Measurements from ENCODE around the gene PCDHA11. TPM values are rescaled to one million over a fixed set of nuclear protein-coding genes. Genes with fewer than 3 reads are reported as not detected.
"Not testable (repeated sequence)": the region's sequence is repeated elsewhere in the genome, so short reads cannot be mapped to it uniquely, and the experiment has no call there.

Gene PCDHA11
- total RNA-seq, 4 donors from 2014 or later: 0.26 to 2.1 (median 0.63) TPM

GRCh38 chr5:140835622-140836510, 32.9 kb upstream of the PCDHA11 start:
- Histone ChIP-seq H3K36me3 (no peaks in the 10 kb centered on the region), H3K27ac (no peak overlapping the region), H3K9me3 (peaks cover 0 to 9% of the 10 kb centered on the region in 2 donors), H3K27me3 (peaks cover 0 to 3% of the 10 kb centered on the region in 2 donors), H3K4me3 (no peak overlapping the region), H3K4me1 (no peaks in the 10 kb centered on the region)
- TF ChIP-seq CTCF (IDR thresholded peaks at IDR 0.05) (no peak), POLR2A (IDR thresholded peaks at IDR 0.05) (no peak)
- DNase-seq: no peak
- intact Hi-C loops (cut with DNase I; ENCODE audit: low total_unique reads): no loop called here

GRCh38 chr5:140840978-140841962, 27.5 kb upstream of the PCDHA11 start, which contains the start of gene PCDHA8:
PCDHA8 (plus strand) TSS chr5:140841187; CDS start chr5:140841322, 135 bp downstream.
- TF ChIP-seq POLR2A (IDR thresholded peaks at IDR 0.05) (no peak), CTCF (IDR thresholded peaks at IDR 0.05) (peak in 1 of 4 experiments; percentile 9)
- DNase-seq: peak in 1 of 2 donors; percentile 15
- intact Hi-C loops (cut with DNase I; ENCODE audit: low total_unique reads): no loop called here
- Histone ChIP-seq H3K4me1 (no peaks in the 10 kb centered on the region), H3K27me3 (peaks cover 0 to 3% of the 10 kb centered on the region in 2 donors), H3K4me3 (no peak within 1 kb of the TSS), H3K36me3 (no peaks in the 10 kb centered on the region), H3K27ac (no peak within 1 kb of the TSS), H3K9me3 (peaks cover 0 to 6% of the 10 kb centered on the region in 2 donors)

GRCh38 chr5:140842798-140843733, 25.7 kb upstream of the PCDHA11 start:
- DNase-seq: no peak
- Histone ChIP-seq H3K9me3 (peaks cover 0 to 6% of the 10 kb centered on the region in 2 donors), H3K4me1 (no peaks in the 10 kb centered on the region), H3K36me3 (no peaks in the 10 kb centered on the region), H3K27ac (no peak overlapping the region), H3K27me3 (no peaks in the 10 kb centered on the region), H3K4me3 (no peak overlapping the region)
- intact Hi-C loops (cut with DNase I; ENCODE audit: low total_unique reads): no loop called here
- TF ChIP-seq POLR2A (IDR thresholded peaks at IDR 0.05): no peak
- no peak for TF ChIP-seq CTCF (IDR thresholded peaks at IDR 0.05)

GRCh38 chr5:140848139-140849102, 20.3 kb upstream of the PCDHA11 start, which contains the start of gene PCDHA9:
PCDHA9 (plus strand) TSS chr5:140848382; CDS start chr5:140848496, 114 bp downstream.
- H3K27me3 ChIP-seq; H3K4me1 ChIP-seq; H3K27ac ChIP-seq; DNase-seq; H3K4me3 ChIP-seq; intact Hi-C loops (cut with DNase I; ENCODE audit: low total_unique reads); H3K36me3 ChIP-seq; H3K9me3 ChIP-seq: not testable (repeated sequence)

- intact Hi-C loops (cut with DNase I; ENCODE audit: low total_unique reads); H3K4me3 ChIP-seq; H3K4me1 ChIP-seq; H3K36me3 ChIP-seq; H3K27me3 ChIP-seq; H3K27ac ChIP-seq; H3K9me3 ChIP-seq; DNase-seq: not testable (repeated sequence)
These were observed 18.7 kb upstream of the PCDHA11 start for GRCh38 chr5:140849831-140850634.
